Gastroesophageal sphincter (tissue), 4 donors: ENCODE results near the gene RNASEH2A. TPM values are rescaled to one million over a fixed set of nuclear protein-coding genes. Genes with fewer than 3 reads are reported as not detected.

Experiments
- ATAC-seq: fragments of 150-250 bp; one replicate; pipeline ENCODE4 v1.9.1; 2016; ENCODE audit warnings: mild to moderate bottlenecking, moderate library complexity
- H3K27ac ChIP-seq, 4 donors: fragments of 200-600 bp; sonication (generic) in 3 of 4; 1 replicate in 3 of 4; 2 replicates in 1 of 4; pipeline ENCODE4 v1.5.1; 2016 to 2019
- H3K27me3 ChIP-seq: fragments of 200-600 bp; sonication (generic); one replicate; pipeline ENCODE4 v1.5.1; 2019
- H3K36me3 ChIP-seq, 2 donors: fragments of 200-600 bp; sonication (generic); one replicate each; pipeline ENCODE4 v1.5.1; 2019; ENCODE audit warnings: control low read depth in 1 of 2
- H3K4me1 ChIP-seq, 3 donors: fragments of 200-600 bp; sonication (generic); 1 replicate in 2 of 3; 2 replicates in 1 of 3; pipeline ENCODE4 v1.5.1; 2016 to 2019; ENCODE audit warnings: control low read depth in 2 of 3
- H3K4me3 ChIP-seq, 2 donors: fragments of 200-600 bp; sonication (generic); one replicate each; pipeline ENCODE4 v1.5.1; 2019; ENCODE audit warnings: mild to moderate bottlenecking in 1 of 2, moderate library complexity in 1 of 2
- H3K9me3 ChIP-seq, 3 donors: fragments of 200-600 bp; sonication (generic); one replicate each; pipeline ENCODE4 v1.5.1; 2017 to 2019; ENCODE audit warnings: control low read depth in 2 of 3
- CTCF ChIP-seq, 4 experiments: fragments of 200-600 bp in 2 of 4; fragments of 450-650 bp in 2 of 4; sonication (generic) in 1 of 4; IDR thresholded peaks; one replicate each; pipeline ENCODE4 v1.5.1; 2017 to 2019; ENCODE audit warnings: antibody characterized with exemption in 4 of 4, mild to moderate bottlenecking in 2 of 4, moderate library complexity in 2 of 4
- EP300 ChIP-seq: sonication (generic); formaldehyde crosslinking; IDR thresholded peaks from one replicate; pipeline ENCODE4 v1.6.1; 2017; ENCODE audit warnings: antibody characterized with exemption, mild to moderate bottlenecking
- POLR2A ChIP-seq, 2 donors: fragments of 450-650 bp; IDR thresholded peaks; one replicate each; pipeline ENCODE4 v1.6.1; 2017; ENCODE audit warnings: antibody characterized with exemption in 2 of 2, mild to moderate bottlenecking in 2 of 2, moderate library complexity in 1 of 2
- POLR2AphosphoS5 ChIP-seq: sonication (generic); formaldehyde crosslinking; IDR thresholded peaks from one replicate; pipeline ENCODE4 v1.6.1; 2017; ENCODE audit warnings: antibody characterized with exemption
- WGBS, 2 donors: methylation state at CpG; one replicate each; pipeline ENCODE4 v1.1.5; 2018; ENCODE audit warnings: low coverage in 1 of 2; 5-methylcytosine and 5-hydroxymethylcytosine counted together
- total RNA-seq, 4 donors: library from RNA; depleted of rRNA; stranded (reverse); fragments of >200 nt; gene quantifications; one replicate each; pipeline ENCODE4 v1.1.0, GENCODE V29; 2016

Gene RNASEH2A
- total RNA-seq, 4 donors from 2014 or later = 2.0 to 9.4 (median 3.7) TPM

GRCh38 chr19:12770922-12771321, 35.5 kb upstream of the RNASEH2A start:
- Histone ChIP-seq H3K36me3 (peaks cover 0 to 33% of the 10 kb centered on the region in 2 donors), H3K27me3 (no peaks in the 10 kb centered on the region), H3K9me3 (no peaks in the 10 kb centered on the region), H3K4me3 (no peak overlapping the region), H3K4me1 (peaks cover 0 to 14% (median 3%) of the 10 kb centered on the region in 3 donors), H3K27ac (no peak overlapping the region)
- WGBS, 2 donors = no CpG with 5 or more reads among the region's 13 CpGs
- TF ChIP-seq POLR2A (IDR thresholded peaks at IDR 0.05) = no peak
- no peak for TF ChIP-seq POLR2AphosphoS5
- no peak for TF ChIP-seq CTCF (IDR thresholded peaks at IDR 0.05)
- TF ChIP-seq EP300 = no peak
- ATAC-seq = no peak

- TF ChIP-seq POLR2A (IDR thresholded peaks at IDR 0.05) (no peak), POLR2AphosphoS5 (no peak), EP300 (no peak), CTCF (IDR thresholded peaks at IDR 0.05) (no peak)
- no peak for ATAC-seq
- no peak overlapping the region for H3K27ac ChIP-seq
- H3K9me3 ChIP-seq = no peaks in the 10 kb centered on the region
- H3K4me1 ChIP-seq = peaks cover 0 to 12% (median 6%) of the 10 kb centered on the region in 3 donors
- no peaks in the 10 kb centered on the region for H3K27me3 ChIP-seq
- WGBS, 2 donors = 67 to 71% methylated on average over 1 of the region's 4 CpGs
- H3K4me3 ChIP-seq = no peak overlapping the region
- peaks cover 0 to 27% of the 10 kb centered on the region in 2 donors for H3K36me3 ChIP-seq
These were observed 34.1 kb upstream of the RNASEH2A start for GRCh38 chr19:12772323-12772722.

GRCh38 chr19:12773571-12773970, 32.8 kb upstream of the RNASEH2A start:
- H3K27me3 ChIP-seq = no peaks in the 10 kb centered on the region
- no peak for ATAC-seq
- H3K4me3 ChIP-seq = no peak overlapping the region
- no peaks in the 10 kb centered on the region for H3K9me3 ChIP-seq
- H3K36me3 ChIP-seq = peaks cover 0 to 17% of the 10 kb centered on the region in 2 donors
- WGBS, 2 donors = 73 to 83% methylated on average over 2 of the region's 2 CpGs
- TF ChIP-seq CTCF (IDR thresholded peaks at IDR 0.05) = peak in 2 of 4 experiments; percentile 6 to 26
- no peak for TF ChIP-seq POLR2AphosphoS5
- H3K27ac ChIP-seq = no peak overlapping the region
- H3K4me1 ChIP-seq = peaks cover 0 to 24% (median 10%) of the 10 kb centered on the region in 3 donors

GRCh38 chr19:12774588-12775555, 31.5 kb upstream of the RNASEH2A start, which contains the start of gene HOOK2:
TSS of gene HOOK2 (minus strand) at chr19:12775552. CDS start at chr19:12775449, 103 bp downstream.
- ATAC-seq = no peak
- peak within 1 kb of the TSS; percentile 41 to 78 for H3K4me3 ChIP-seq
- H3K27ac ChIP-seq = peak within 1 kb of the TSS in 3 of 4 donors; percentile 78 to 99 (median 98)
- no peaks in the 10 kb centered on the region for H3K27me3 ChIP-seq
- 40% methylated on average over 1 of the region's 58 CpGs; no CpG with 5 or more reads in 1 of the 2 donors for WGBS, 2 donors
- no peaks in the 10 kb centered on the region for H3K9me3 ChIP-seq
- peaks cover 0 to 9% of the 10 kb centered on the region in 2 donors for H3K36me3 ChIP-seq
- H3K4me1 ChIP-seq = peaks cover 0 to 37% (median 16%) of the 10 kb centered on the region in 3 donors
- peak in 1 of 2 donors; percentile 26 for TF ChIP-seq POLR2A (IDR thresholded peaks at IDR 0.05)
- no peak for TF ChIP-seq EP300
- TF ChIP-seq POLR2AphosphoS5 = no peak

- TF ChIP-seq POLR2AphosphoS5 (peak; percentile 51), CTCF (IDR thresholded peaks at IDR 0.05) (peak in 3 of 4 experiments; percentile 94 to 98 (median 97)), EP300 (no peak), POLR2A (IDR thresholded peaks at IDR 0.05) (no peak)
- Histone ChIP-seq H3K27me3 (no peaks in the 10 kb centered on the region), H3K36me3 (no peaks in the 10 kb centered on the region), H3K27ac (peak overlapping the region; percentile 72 to 99 (median 98)), H3K4me3 (peak overlapping the region; percentile 38 to 73), H3K9me3 (no peaks in the 10 kb centered on the region), H3K4me1 (peaks cover 0 to 48% (median 16%) of the 10 kb centered on the region in 3 donors)
- ATAC-seq = peak; percentile 36
- 0 to 23% methylated on average over 6 to 14 of the region's 43 CpGs for WGBS, 2 donors
These were observed 29.0 kb upstream of the RNASEH2A start for GRCh38 chr19:12777217-12778016.
